K562 (cell line): ENCODE data around the gene NME9. TPM values are rescaled to one million over a fixed set of nuclear protein-coding genes. Genes with fewer than 3 reads are reported as not detected.

Source experiments
- ADNP ChIP-seq: fragments of 200-800 bp; sonication (Bioruptor generic); IDR thresholded peaks from 2 replicates; pipeline ENCODE4 v1.6.1; 2016; ENCODE audit warnings: missing genetic modification characterization, missing compliant biosample characterization
- BMI1 ChIP-seq: fragments of 150-350 bp; IDR thresholded peaks from 2 replicates; pipeline ENCODE4 v1.6.1; 2014; ENCODE audit warnings: low read length
- CBX1 ChIP-seq: sonication (generic); IDR thresholded peaks from 2 replicates; pipeline ENCODE4 v1.6.1; 2016; ENCODE audit warnings: antibody characterized with exemption, low read depth, mild to moderate bottlenecking
- CREB1 ChIP-seq, 2 experiments: sonication (generic) in 1 of 2; formaldehyde crosslinking in 1 of 2; IDR thresholded peaks; 2 replicates each; pipeline versions ENCODE4 v1.6.1 to v1.8.0; 2012 to 2022; ENCODE audit warnings: inconsistent platforms in 1 of 2, mild to moderate bottlenecking in 1 of 2, missing genetic modification reagents in 1 of 2, moderate library complexity in 1 of 2
- CXXC5 ChIP-seq: fragments of 250-450 bp; sonication (Bioruptor Pico); IDR thresholded peaks from 2 replicates; pipeline ENCODE4 v1.8.0; 2022; ENCODE audit warnings: inconsistent platforms, mild to moderate bottlenecking, moderate library complexity
- E2F3 ChIP-seq: fragments of 250-450 bp; sonication (Bioruptor Pico); IDR thresholded peaks from 2 replicates; pipeline ENCODE4 v1.4.0; 2020; ENCODE audit warnings: mild to moderate bottlenecking
- GTF2E2 ChIP-seq: fragments of 200-800 bp; sonication (Bioruptor generic); IDR thresholded peaks from 2 replicates; pipeline ENCODE4 v1.6.1; 2016; ENCODE audit warnings: missing genetic modification characterization, missing compliant biosample characterization
- ILK ChIP-seq: fragments of 450-650 bp; IDR thresholded peaks from 2 replicates; pipeline ENCODE4 v1.6.1; 2016; ENCODE audit warnings: missing genetic modification characterization, low read depth, mild to moderate bottlenecking, missing compliant biosample characterization, moderate library complexity, borderline replicate concordance
- MAFG ChIP-seq: fragments of 450-650 bp; conservative IDR thresholded peaks from 2 replicates; pipeline ENCODE4 v1.6.1; 2016; ENCODE audit warnings: missing genetic modification characterization, missing compliant biosample characterization
- MTA3 ChIP-seq: fragments of 450-650 bp; formaldehyde crosslinking; IDR thresholded peaks from 2 replicates; pipeline ENCODE4 v1.6.1; 2017; ENCODE audit warnings: mild to moderate bottlenecking, borderline replicate concordance
- NFATC3 ChIP-seq: fragments of 450-650 bp; IDR thresholded peaks from 2 replicates; pipeline ENCODE4 v1.6.1; 2017; ENCODE audit warnings: mild to moderate bottlenecking
- NFYB ChIP-seq: IDR thresholded peaks from 2 replicates; pipeline ENCODE4 v1.6.1; 2011; ENCODE audit warnings: mild to moderate bottlenecking, moderate library complexity; ENCODE audit not compliant: insufficient read length; ENCODE audit errors: extremely low read depth
- NR2F6 ChIP-seq: fragments of 450-650 bp; formaldehyde crosslinking; IDR thresholded peaks from 2 replicates; pipeline ENCODE4 v1.4.0; 2020; ENCODE audit warnings: mild to moderate bottlenecking
- SP2 ChIP-seq: IDR thresholded peaks from 2 replicates; pipeline ENCODE4 v1.6.1; 2011; ENCODE audit warnings: mild to moderate bottlenecking, low read depth, low read length, moderate library complexity; ENCODE audit not compliant: poor library complexity, severe bottlenecking; ENCODE audit errors: extremely low read depth
- ZC3H4 ChIP-seq: sonication (generic); formaldehyde crosslinking; IDR thresholded peaks from 2 replicates; pipeline ENCODE4 v1.9.0; 2021; ENCODE audit warnings: missing genetic modification reagents, borderline replicate concordance
- ZNF184 ChIP-seq: sonication (generic); formaldehyde crosslinking; IDR thresholded peaks from 2 replicates; pipeline ENCODE4 v1.5.0; 2020; ENCODE audit warnings: missing genetic modification reagents
- ZNF24 ChIP-seq: fragments of 450-650 bp; IDR thresholded peaks from 2 replicates; pipeline ENCODE4 v1.6.1; 2016
- ZNF589 ChIP-seq: fragments of 200-800 bp; sonication (Bioruptor generic); IDR thresholded peaks from 2 replicates; pipeline ENCODE4 v1.6.1; 2016; ENCODE audit warnings: low read depth, missing genetic modification characterization, missing compliant biosample characterization
- polyA plus RNA-seq, 8 experiments: library from polyadenylated mRNA; depleted of rRNA in 4 of 8; stranded (reverse) in 5 of 8; unstranded in 3 of 8; fragments of >200 nt; fragmentation: Nextera tagmentation in 2 of 8; fragmentation: Illumina TruSeq in 1 of 8; extraction: Ambion mirVana in 2 of 8; extraction: Trizol in 1 of 8; gene quantifications; 2 replicates each; pipeline versions ENCODE4 v1.2.1 to v1.2.3, GENCODE V29; 2011 to 2014; ENCODE audit warnings: inconsistent platforms in 1 of 8, missing spikeins in 1 of 8
- total RNA-seq, 7 experiments: library from RNA; depleted of rRNA in 6 of 7; stranded (reverse); fragments of >200 nt in 6 of 7; fragmentation: Illumina TruSeq in 2 of 7; extraction: Trizol in 2 of 7; gene quantifications; 2 replicates each; pipeline versions ENCODE4 v1.2.1 to v1.2.3, GENCODE V29; 2011 to 2021; ENCODE audit warnings: low replicate concordance in 1 of 7
- TF ChIP-seq, protein P1 (sequence below): fragments of 450-650 bp; IDR thresholded peaks from 2 replicates; pipeline ENCODE4 v1.6.1; 2016; ENCODE audit warnings: antibody characterized with exemption
- TF ChIP-seq, protein P2 (sequence below): sonication (generic); formaldehyde crosslinking; IDR thresholded peaks from 2 replicates; pipeline ENCODE4 v1.8.0; 2022; ENCODE audit warnings: missing genetic modification reagents, mild to moderate bottlenecking, moderate library complexity, borderline replicate concordance
- TF ChIP-seq, protein P3 (sequence below), 2 experiments: fragments of 450-650 bp; conservative IDR thresholded peaks; 2 replicates each; pipeline ENCODE4 v1.6.1; 2017; ENCODE audit warnings: mild to moderate bottlenecking in 2 of 2, moderate library complexity in 2 of 2
- TF ChIP-seq, protein P4 (sequence below): fragments of 450-650 bp; conservative IDR thresholded peaks from 2 replicates; pipeline ENCODE4 v1.6.1; 2016; ENCODE audit warnings: missing genetic modification characterization, low read depth, mild to moderate bottlenecking, missing compliant biosample characterization, moderate library complexity
- TF ChIP-seq, protein P5 (sequence below): sonication (generic); formaldehyde crosslinking; IDR thresholded peaks from 2 replicates; pipeline ENCODE4 v1.8.0; 2022; ENCODE audit warnings: mild to moderate bottlenecking, missing genetic modification reagents

NME9 gene
- total and polyA plus RNA-seq, 9 of the 15 experiments (the other 6 are each of a cell fraction or from before 2014, with no cell fraction given) = 0.05 to 0.15 (median 0.13) TPM; not detected in 6

DNA sequence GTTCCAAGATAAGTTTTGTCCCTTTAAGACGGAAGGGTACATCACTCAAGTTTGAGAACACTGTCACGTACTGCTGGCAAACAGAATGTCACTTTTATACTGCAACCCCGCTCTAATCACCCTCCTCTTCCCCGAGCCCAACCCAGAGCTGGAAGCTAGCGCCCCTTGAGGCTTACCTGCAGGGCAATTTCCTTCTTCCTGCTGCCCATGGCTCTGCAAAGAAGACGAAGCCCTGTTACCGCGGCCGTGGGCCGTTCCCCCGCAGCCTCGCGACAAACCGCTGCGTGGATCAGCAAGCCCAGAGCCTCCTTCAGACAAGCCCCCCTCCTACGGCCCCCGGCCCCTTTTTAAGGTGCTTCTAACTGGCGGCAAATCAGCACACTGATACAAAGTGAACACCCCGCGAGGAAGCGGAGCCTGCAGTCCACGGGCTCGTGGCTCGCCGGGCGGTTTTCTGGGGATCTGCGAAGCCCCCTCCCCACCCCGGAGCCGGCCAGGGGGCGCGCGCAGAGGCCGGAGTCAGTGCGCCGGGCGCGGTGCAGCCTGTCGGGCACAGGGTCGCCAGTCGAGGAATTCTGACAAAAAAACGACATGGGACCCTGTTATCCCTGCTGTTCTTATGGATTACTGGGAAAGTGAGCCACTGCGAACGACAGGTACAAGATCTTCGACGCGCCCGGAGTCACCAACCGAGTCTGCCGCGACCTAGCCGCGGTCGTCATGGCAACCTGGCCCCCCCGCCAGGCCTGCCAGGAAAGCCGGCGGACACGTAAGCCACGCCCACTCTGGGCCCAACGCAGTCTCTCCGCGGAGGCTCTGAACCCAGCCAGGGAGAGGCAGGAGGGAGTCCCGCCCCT, at the start of gene NME9 (continued):
- TF ChIP-seq NFYB (no peak), CXXC5 (CRISPR knock-in tag) (peak; percentile 35; the same call in 1 of the 2 replicates), ZNF24 (no peak), CBX1 (0 out of 2 replicates have a peak, but pooled peaks have one; percentile 10), ZC3H4 (CRISPR knock-in tag) (no peak), ILK (tag) (no peak), E2F3 (no peak), MAFG (no peak), CREB1 (IDR thresholded peaks at IDR 0.05) (no peak), CREB1 (CRISPR knock-in tag; IDR thresholded peaks at IDR 0.05) (0 out of 2 replicates have a peak, but pooled peaks have one; percentile 4), GTF2E2 (tag) (no peak), MTA3 (no peak), ADNP (tag) (no peak), ZNF184 (no peak), NR2F6 (CRISPR knock-in tag) (no peak), NFATC3 (no peak), BMI1 (peak; percentile 77), ZNF589 (CRISPR knock-in tag) (no peak), SP2 (no peak)
- TF ChIP-seq, protein P1, sequence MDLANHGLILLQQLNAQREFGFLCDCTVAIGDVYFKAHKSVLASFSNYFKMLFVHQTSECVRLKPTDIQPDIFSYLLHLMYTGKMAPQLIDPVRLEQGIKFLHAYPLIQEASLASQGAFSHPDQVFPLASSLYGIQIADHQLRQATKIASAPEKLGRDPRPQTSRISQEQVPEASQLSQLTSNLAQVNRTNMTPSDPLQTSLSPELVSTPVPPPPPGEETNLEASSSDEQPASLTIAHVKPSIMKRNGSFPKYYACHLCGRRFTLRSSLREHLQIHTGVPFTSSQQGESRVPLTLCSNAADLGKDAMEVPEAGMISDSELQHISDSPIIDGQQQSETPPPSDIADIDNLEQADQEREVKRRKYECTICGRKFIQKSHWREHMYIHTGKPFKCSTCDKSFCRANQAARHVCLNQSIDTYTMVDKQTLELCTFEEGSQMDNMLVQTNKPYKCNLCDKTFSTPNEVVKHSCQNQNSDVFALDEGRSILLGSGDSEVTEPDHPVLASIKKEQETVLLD = no peak
- TF ChIP-seq, protein P2, sequence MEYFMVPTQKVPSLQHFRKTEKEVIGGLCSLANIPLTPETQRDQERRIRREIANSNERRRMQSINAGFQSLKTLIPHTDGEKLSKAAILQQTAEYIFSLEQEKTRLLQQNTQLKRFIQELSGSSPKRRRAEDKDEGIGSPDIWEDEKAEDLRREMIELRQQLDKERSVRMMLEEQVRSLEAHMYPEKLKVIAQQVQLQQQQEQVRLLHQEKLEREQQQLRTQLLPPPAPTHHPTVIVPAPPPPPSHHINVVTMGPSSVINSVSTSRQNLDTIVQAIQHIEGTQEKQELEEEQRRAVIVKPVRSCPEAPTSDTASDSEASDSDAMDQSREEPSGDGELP (CRISPR knock-in tag) = peak; percentile 49; the same call in 1 of the 2 replicates
- TF ChIP-seq, protein P3, sequence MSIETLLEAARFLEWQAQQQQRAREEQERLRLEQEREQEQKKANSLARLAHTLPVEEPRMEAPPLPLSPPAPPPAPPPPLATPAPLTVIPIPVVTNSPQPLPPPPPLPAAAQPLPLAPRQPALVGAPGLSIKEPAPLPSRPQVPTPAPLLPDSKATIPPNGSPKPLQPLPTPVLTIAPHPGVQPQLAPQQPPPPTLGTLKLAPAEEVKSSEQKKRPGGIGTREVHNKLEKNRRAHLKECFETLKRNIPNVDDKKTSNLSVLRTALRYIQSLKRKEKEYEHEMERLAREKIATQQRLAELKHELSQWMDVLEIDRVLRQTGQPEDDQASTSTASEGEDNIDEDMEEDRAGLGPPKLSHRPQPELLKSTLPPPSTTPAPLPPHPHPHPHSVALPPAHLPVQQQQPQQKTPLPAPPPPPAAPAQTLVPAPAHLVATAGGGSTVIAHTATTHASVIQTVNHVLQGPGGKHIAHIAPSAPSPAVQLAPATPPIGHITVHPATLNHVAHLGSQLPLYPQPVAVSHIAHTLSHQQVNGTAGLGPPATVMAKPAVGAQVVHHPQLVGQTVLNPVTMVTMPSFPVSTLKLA (conservative IDR thresholded peaks at IDR 0.05) = no peak
- TF ChIP-seq, protein P4, sequence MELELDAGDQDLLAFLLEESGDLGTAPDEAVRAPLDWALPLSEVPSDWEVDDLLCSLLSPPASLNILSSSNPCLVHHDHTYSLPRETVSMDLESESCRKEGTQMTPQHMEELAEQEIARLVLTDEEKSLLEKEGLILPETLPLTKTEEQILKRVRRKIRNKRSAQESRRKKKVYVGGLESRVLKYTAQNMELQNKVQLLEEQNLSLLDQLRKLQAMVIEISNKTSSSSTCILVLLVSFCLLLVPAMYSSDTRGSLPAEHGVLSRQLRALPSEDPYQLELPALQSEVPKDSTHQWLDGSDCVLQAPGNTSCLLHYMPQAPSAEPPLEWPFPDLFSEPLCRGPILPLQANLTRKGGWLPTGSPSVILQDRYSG = no peak
- TF ChIP-seq, protein P5, sequence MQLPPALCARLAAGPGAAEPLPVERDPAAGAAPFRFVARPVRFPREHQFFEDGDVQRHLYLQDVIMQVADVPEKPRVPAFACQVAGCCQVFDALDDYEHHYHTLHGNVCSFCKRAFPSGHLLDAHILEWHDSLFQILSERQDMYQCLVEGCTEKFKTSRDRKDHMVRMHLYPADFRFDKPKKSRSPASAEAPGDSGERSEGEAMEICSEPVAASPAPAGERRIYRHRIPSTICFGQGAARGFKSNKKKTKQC (CRISPR knock-in tag) = no peak
